ENCODE results near the gene EPS8.

The EPS8 gene

GRCh38 chr12:15789220-15790171, at the start of gene EPS8:
Gene EPS8, minus strand, starts transcription at chr12:15789388. Its CDS starts 106,437 bp downstream, at chr12:15682951.
- peak; percentile 77 to 80 for DNase-seq (ENCODE audit: low read depth in 2 of 2)

DNA sequence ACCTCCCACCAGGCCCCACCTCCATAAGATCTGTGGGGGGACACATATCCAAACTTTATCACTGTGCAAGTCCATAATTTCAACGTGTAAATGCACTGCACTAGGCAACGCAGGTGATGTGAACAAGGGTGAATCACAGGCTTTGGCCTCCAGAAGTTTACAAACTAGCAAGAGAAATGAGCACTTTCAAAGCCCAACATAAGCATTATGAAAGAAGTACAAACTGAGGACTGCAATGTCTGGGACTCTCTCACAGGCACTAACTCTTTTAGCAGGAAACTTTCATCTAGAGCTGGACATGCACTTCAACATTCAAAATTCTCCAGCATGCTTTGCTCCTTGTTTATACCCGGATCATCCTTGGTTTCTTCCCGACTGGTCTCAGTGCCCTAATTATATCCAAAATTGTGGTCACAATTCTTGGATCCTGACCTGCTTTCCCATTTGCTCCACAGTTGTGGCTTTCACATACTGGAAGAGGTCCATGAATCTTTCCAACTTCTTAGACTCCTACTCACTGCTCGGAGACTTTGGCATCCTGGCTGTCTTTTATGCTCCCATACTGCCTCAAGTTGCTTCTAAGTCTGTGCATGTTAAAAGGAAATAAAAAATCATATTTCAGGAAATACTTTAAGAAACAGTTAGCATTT, 48.1 kb upstream of the EPS8 start:
- DNase-seq (ENCODE audit: low read depth in 2 of 2) = no peak

- no peak for DNase-seq (ENCODE audit: low read depth in 2 of 2)
Observed at GRCh38 chr12:15834575-15834974, 45.4 kb upstream of the EPS8 start.

GRCh38 chr12:15831315-15831978, 42.3 kb upstream of the EPS8 start:
- no peak for DNase-seq (ENCODE audit: low read depth in 2 of 2)

DNA sequence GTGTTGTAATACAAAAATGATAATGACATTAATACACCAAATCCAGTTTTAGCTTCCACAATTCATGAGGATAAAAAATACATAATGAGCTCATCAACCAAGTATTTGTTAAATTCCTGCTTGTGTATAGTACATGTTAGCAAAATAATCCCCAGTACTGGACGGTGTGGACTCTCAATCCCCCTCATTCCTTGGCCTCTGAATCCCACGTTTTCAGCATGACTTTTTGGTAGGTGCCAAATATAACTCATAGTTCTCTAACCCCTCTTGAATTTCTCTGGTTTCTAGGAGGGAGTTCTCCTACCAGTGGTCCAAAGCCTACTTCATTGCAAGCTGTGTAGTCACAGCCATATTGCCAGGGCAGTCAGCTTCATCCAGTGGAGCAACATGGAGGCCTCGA, 41.4 kb upstream of the EPS8 start:
- DNase-seq (ENCODE audit: low read depth in 2 of 2) = no peak

DNA sequence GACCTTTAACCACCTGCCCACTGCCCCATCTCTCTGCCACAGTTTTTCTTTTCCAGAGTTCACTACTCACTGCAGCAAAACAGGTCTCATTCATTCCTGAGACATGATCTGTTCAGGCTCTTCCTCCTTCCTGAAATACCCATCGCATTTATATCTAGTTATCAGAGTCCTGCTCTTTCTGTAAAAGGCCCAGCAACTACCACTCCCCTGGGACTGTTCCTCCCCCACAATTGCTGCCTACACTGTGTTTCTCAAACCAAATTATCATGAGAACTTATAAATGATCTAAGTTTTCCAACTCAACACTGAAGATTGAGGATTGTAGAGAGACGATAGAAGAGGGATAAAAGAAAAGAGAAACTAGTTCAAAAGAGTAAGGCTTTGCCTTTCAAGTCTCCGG, 40.8 kb upstream of the EPS8 start:
- no peak for DNase-seq (ENCODE audit: low read depth in 2 of 2)

- DNase-seq (ENCODE audit: low read depth in 2 of 2) = no peak
Observed at GRCh38 chr12:15829255-15829654, 40.1 kb upstream of the EPS8 start.

DNA sequence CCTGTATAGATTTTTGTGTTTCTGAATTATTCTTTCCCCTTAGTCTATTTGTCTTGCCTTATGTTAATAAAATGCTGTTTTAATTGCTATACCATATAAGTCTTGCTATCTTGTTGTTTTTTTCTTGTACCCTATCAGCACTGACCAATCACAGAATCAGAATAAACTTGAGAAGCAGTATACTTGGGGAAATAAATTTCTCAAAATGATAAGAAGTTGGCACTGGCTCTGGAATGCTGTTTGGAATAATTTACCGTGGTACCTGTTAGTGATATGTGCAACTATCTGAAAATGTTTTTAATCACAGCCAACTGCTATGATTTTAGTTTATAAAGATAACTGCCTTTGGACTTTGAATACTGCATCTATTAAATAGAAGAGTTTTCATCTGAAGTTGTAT, 37.9 kb upstream of the EPS8 start:
- DNase-seq (ENCODE audit: low read depth in 2 of 2) = no peak

DNA sequence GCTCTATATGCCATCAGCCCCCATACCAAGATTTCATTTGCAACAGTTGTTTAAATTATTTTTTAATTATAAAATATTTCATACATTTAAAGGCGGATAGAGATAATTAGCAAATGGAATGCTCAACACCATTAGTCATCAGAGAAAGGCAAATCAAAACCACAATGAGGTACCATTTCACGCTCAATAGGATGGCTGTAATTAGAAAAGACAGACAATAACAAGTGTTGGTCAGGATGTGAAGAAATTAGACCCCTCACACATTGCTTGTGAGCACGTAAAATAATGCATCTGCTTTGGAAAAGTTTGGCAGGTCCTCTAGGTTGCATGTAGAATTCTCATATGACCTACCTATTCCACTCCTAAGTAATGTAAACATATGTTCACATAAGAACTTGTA, 35.3 kb upstream of the EPS8 start:
- no peak for DNase-seq (ENCODE audit: low read depth in 2 of 2)

DNA sequence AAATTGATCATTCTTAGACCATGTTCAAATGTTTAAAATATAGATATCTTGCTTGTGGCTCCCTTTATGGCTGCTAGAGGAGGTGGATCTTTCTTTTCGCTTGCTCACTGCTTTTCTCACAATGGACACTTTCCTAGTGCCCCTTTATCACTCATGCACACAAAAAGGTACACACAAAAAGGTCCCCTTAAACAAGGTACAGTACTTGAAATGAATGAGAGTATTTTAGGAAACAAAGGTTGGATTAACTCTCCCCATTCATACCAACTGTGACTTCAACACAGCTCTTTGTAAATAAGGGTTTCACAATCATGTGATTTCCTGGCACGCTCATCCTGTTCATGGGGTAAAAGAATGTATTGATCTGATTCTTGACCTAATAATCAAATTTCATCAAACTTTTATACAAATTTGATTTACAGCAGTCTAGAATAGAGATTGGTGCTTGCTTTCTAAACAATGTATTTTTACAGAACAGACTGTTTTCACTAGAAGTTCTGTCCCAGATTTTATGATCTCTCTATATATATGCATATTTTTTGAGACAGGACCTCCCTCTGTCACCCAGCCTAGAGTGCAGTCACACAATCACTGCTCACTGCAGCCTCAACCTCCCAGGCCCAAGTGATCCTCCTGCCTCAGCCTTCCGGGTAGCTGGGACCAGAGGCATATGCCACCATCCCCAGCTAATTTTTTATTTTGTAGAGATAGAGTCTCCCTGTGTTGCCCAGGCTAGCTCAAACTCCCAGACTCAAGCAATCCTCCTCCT, 34.4 kb upstream of the EPS8 start:
- DNase-seq (ENCODE audit: low read depth in 2 of 2) = no peak

DNA sequence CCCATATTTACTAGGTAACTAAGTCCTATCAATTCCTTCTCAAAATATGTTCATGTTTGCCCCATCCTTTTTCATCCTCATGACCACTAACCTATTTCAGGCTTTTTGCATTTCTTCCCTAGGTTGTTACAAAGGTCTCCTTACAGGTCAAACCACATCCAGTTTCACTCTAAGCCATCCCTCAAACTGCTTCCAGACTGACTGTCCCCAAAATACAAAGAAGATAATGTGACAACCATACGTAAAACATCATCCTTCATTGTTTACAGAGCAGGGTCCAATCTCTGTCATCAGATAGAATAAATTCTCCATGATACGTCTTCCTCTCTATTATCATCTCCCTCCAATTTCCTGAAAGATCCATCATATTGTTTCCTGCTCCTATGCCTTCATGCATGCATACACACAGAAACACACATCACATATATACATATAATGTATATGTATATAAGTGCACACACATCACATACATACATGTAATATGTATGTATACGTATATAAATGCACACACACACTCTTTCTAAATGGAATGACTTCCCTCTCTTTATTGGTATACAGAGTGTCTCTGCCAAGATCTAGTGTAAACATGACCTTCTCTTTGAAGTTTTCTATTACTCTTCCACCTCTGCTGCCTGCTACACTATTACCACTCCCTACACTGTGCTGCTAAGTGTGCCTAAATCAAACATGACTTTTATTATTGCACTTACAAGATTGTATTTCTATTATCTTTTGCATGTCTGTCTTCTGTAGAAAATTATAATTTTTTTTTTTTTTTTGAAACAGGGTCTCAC, 30.7 kb upstream of the EPS8 start:
- DNase-seq (ENCODE audit: low read depth in 2 of 2) = no peak

- no peak for DNase-seq (ENCODE audit: low read depth in 2 of 2)
Observed at GRCh38 chr12:15818418-15818817, 29.2 kb upstream of the EPS8 start.

GRCh38 chr12:15815730-15816129, 26.5 kb upstream of the EPS8 start:
- no peak for DNase-seq (ENCODE audit: low read depth in 2 of 2)

GRCh38 chr12:15811214-15812127, 22.3 kb upstream of the EPS8 start:
- no peak for DNase-seq (ENCODE audit: low read depth in 2 of 2)

GRCh38 chr12:15808652-15809051, 19.5 kb upstream of the EPS8 start:
- DNase-seq (ENCODE audit: low read depth in 2 of 2) = no peak

GRCh38 chr12:15808250-15808649, 19.1 kb upstream of the EPS8 start:
- DNase-seq (ENCODE audit: low read depth in 2 of 2) = no peak

- DNase-seq (ENCODE audit: low read depth in 2 of 2) = no peak
Observed at GRCh38 chr12:15806826-15807225, 17.6 kb upstream of the EPS8 start.

DNA sequence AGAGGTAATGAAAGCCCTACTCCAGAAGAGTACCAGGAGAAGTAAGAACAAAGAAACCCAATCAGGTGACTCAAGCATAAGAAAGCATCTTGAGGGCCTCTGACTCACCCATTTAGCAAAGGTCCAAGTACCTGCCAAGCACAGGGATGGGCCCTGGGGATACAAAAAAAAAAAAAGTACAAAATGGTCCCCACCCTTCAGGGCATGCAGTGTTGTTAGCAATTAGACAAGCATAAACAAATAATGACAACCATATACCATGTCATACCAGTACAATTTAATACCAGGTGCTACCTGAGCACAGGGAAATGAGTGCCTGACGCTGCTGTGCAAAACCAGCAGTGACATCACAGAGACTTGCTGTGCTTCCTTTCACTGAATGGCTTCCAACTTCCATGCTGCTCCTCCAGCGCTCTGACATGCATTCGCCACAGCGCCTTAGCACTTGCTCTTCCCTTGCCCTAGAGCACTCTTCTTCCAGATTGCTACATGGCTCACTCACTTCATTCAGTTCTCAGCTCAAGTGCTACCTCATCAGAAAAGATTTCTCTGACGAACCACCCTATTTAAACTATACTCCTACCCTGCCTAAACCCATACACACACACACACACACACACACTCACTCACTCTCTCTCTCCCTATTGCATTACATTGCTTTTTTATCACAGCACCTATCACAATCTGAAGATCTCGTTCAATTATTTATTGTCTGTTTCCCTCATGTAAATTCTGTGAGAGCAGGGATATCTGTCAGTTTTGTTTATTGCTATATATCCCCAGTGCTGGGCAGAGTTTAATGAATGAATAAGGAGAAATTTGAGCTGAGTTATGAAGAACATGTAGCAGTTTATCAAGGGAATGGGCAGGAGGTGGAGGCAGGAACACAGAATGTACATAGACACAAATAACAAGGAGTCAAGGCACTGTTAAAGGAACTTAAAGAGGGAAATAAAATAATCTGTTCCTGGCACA, 12.9 kb upstream of the EPS8 start:
- DNase-seq (ENCODE audit: low read depth in 2 of 2) = no peak

GRCh38 chr12:15800278-15800677, 11.1 kb upstream of the EPS8 start:
- no peak for DNase-seq (ENCODE audit: low read depth in 2 of 2)

Data from stimulated activated CD8-positive, alpha-beta memory T cell treated with anti-CD3 and anti-CD28 coated beads, Interleukin-2, amount 100 ng/mL, for 48 hours (primary cell).